ENCODE data around the gene SEBOX. TPM values are rescaled to one million over a fixed set of nuclear protein-coding genes. Genes with fewer than 3 reads are reported as not detected.

The SEBOX gene
- total and polyA plus RNA-seq, 2 of the 8 experiments (the other 6 are each of a cell fraction or from before 2014, with no cell fraction given): not detected

- TF ChIP-seq, protein P1, sequence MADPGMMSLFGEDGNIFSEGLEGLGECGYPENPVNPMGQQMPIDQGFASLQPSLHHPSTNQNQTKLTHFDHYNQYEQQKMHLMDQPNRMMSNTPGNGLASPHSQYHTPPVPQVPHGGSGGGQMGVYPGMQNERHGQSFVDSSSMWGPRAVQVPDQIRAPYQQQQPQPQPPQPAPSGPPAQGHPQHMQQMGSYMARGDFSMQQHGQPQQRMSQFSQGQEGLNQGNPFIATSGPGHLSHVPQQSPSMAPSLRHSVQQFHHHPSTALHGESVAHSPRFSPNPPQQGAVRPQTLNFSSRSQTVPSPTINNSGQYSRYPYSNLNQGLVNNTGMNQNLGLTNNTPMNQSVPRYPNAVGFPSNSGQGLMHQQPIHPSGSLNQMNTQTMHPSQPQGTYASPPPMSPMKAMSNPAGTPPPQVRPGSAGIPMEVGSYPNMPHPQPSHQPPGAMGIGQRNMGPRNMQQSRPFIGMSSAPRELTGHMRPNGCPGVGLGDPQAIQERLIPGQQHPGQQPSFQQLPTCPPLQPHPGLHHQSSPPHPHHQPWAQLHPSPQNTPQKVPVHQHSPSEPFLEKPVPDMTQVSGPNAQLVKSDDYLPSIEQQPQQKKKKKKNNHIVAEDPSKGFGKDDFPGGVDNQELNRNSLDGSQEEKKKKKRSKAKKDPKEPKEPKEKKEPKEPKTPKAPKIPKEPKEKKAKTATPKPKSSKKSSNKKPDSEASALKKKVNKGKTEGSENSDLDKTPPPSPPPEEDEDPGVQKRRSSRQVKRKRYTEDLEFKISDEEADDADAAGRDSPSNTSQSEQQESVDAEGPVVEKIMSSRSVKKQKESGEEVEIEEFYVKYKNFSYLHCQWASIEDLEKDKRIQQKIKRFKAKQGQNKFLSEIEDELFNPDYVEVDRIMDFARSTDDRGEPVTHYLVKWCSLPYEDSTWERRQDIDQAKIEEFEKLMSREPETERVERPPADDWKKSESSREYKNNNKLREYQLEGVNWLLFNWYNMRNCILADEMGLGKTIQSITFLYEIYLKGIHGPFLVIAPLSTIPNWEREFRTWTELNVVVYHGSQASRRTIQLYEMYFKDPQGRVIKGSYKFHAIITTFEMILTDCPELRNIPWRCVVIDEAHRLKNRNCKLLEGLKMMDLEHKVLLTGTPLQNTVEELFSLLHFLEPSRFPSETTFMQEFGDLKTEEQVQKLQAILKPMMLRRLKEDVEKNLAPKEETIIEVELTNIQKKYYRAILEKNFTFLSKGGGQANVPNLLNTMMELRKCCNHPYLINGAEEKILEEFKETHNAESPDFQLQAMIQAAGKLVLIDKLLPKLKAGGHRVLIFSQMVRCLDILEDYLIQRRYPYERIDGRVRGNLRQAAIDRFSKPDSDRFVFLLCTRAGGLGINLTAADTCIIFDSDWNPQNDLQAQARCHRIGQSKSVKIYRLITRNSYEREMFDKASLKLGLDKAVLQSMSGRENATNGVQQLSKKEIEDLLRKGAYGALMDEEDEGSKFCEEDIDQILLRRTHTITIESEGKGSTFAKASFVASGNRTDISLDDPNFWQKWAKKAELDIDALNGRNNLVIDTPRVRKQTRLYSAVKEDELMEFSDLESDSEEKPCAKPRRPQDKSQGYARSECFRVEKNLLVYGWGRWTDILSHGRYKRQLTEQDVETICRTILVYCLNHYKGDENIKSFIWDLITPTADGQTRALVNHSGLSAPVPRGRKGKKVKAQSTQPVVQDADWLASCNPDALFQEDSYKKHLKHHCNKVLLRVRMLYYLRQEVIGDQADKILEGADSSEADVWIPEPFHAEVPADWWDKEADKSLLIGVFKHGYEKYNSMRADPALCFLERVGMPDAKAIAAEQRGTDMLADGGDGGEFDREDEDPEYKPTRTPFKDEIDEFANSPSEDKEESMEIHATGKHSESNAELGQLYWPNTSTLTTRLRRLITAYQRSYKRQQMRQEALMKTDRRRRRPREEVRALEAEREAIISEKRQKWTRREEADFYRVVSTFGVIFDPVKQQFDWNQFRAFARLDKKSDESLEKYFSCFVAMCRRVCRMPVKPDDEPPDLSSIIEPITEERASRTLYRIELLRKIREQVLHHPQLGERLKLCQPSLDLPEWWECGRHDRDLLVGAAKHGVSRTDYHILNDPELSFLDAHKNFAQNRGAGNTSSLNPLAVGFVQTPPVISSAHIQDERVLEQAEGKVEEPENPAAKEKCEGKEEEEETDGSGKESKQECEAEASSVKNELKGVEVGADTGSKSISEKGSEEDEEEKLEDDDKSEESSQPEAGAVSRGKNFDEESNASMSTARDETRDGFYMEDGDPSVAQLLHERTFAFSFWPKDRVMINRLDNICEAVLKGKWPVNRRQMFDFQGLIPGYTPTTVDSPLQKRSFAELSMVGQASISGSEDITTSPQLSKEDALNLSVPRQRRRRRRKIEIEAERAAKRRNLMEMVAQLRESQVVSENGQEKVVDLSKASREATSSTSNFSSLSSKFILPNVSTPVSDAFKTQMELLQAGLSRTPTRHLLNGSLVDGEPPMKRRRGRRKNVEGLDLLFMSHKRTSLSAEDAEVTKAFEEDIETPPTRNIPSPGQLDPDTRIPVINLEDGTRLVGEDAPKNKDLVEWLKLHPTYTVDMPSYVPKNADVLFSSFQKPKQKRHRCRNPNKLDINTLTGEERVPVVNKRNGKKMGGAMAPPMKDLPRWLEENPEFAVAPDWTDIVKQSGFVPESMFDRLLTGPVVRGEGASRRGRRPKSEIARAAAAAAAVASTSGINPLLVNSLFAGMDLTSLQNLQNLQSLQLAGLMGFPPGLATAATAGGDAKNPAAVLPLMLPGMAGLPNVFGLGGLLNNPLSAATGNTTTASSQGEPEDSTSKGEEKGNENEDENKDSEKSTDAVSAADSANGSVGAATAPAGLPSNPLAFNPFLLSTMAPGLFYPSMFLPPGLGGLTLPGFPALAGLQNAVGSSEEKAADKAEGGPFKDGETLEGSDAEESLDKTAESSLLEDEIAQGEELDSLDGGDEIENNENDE (IDR thresholded peaks at IDR 0.05; ENCODE audit: insufficient replicate concordance, low read length): no peak
- TF ChIP-seq CHD2 (IDR thresholded peaks at IDR 0.05; ENCODE audit: low read length): no peak
These were observed 20.4 kb upstream of the SEBOX start (continued) for GRCh38 chr17:28385406-28385805.
